ENCODE measurements around the gene PPP2R2B. TPM values are rescaled to one million over a fixed set of nuclear protein-coding genes. Genes with fewer than 3 reads are reported as not detected.

The PPP2R2B gene
- total RNA-seq, 1 donor = not detected

GRCh38 chr5:146662229-146662628, 216.3 kb downstream of the PPP2R2B start:
- no peak overlapping the region for H2AFZ ChIP-seq (ENCODE audit: low read length)
- H3K27ac ChIP-seq (ENCODE audit: low read depth, low read length) = no peak overlapping the region
- H3K4me2 ChIP-seq (ENCODE audit: insufficient read depth, low read length) = no peak overlapping the region
- H3K4me3 ChIP-seq (ENCODE audit: insufficient read depth, low read length) = no peak overlapping the region
- no peak for DNase-seq (ENCODE audit: insufficient read length, low spot score, missing footprints)
- no peaks in the 10 kb centered on the region for H3K27me3 ChIP-seq (ENCODE audit: insufficient read depth, low read length)
- TF ChIP-seq, protein P1, sequence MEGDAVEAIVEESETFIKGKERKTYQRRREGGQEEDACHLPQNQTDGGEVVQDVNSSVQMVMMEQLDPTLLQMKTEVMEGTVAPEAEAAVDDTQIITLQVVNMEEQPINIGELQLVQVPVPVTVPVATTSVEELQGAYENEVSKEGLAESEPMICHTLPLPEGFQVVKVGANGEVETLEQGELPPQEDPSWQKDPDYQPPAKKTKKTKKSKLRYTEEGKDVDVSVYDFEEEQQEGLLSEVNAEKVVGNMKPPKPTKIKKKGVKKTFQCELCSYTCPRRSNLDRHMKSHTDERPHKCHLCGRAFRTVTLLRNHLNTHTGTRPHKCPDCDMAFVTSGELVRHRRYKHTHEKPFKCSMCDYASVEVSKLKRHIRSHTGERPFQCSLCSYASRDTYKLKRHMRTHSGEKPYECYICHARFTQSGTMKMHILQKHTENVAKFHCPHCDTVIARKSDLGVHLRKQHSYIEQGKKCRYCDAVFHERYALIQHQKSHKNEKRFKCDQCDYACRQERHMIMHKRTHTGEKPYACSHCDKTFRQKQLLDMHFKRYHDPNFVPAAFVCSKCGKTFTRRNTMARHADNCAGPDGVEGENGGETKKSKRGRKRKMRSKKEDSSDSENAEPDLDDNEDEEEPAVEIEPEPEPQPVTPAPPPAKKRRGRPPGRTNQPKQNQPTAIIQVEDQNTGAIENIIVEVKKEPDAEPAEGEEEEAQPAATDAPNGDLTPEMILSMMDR (IDR thresholded peaks at IDR 0.05; ENCODE audit: extremely low read depth, low read depth, low read length) = peak; percentile 43
- no peaks in the 10 kb centered on the region for H3K79me2 ChIP-seq (ENCODE audit: insufficient read depth, low read length)
- no peaks in the 10 kb centered on the region for H4K20me1 ChIP-seq (ENCODE audit: insufficient read depth, low read length)
- H3K4me1 ChIP-seq (ENCODE audit: insufficient read depth, low read length) = no peaks in the 10 kb centered on the region
- no peaks in the 10 kb centered on the region for H3K9me3 ChIP-seq (ENCODE audit: low read depth, low read length)
- H3K36me3 ChIP-seq (ENCODE audit: insufficient read depth, low read length) = no peaks in the 10 kb centered on the region

DNA sequence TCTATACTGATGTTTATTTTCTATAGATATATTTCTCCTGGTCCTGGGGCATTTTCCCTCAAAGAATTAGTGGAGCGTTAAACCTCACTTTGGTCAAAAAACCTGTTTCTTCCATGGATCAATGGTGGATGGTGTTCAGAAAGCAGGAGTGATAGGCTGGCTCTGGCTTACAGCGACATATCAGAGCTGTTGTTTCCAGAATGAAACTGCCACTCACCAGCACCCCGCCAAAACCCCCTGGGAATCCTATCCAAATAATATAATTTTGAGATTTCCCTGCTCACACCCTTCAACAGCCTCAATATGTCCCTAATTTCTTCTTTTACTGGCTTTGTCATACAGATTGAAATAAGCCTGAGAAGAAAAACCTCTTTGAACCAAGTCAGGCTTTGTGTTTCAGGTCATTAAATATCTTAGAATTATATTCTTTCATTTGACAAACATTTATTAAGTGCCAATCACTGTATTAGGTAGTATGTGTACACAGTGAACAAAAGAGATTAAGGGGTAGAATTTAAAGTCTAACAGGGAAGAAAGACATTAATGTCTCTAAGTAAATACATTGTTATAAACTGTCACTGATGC, 218.1 kb downstream of the PPP2R2B start:
- Histone ChIP-seq H3K9me3 (ENCODE audit: low read depth, low read length) (no peaks in the 10 kb centered on the region), H3K36me3 (ENCODE audit: insufficient read depth, low read length) (no peaks in the 10 kb centered on the region), H2AFZ (ENCODE audit: low read length) (no peak overlapping the region), H3K27ac (ENCODE audit: low read depth, low read length) (no peak overlapping the region), H3K4me3 (ENCODE audit: insufficient read depth, low read length) (no peak overlapping the region), H3K79me2 (ENCODE audit: insufficient read depth, low read length) (no peaks in the 10 kb centered on the region), H4K20me1 (ENCODE audit: insufficient read depth, low read length) (no peaks in the 10 kb centered on the region), H3K27me3 (ENCODE audit: insufficient read depth, low read length) (no peaks in the 10 kb centered on the region), H3K4me1 (ENCODE audit: insufficient read depth, low read length) (no peaks in the 10 kb centered on the region), H3K4me2 (ENCODE audit: insufficient read depth, low read length) (no peak overlapping the region)
- DNase-seq (ENCODE audit: insufficient read length, low spot score, missing footprints) = no peak
- TF ChIP-seq, protein P1 (IDR thresholded peaks at IDR 0.05; ENCODE audit: extremely low read depth, low read depth, low read length) = no peak

DNA sequence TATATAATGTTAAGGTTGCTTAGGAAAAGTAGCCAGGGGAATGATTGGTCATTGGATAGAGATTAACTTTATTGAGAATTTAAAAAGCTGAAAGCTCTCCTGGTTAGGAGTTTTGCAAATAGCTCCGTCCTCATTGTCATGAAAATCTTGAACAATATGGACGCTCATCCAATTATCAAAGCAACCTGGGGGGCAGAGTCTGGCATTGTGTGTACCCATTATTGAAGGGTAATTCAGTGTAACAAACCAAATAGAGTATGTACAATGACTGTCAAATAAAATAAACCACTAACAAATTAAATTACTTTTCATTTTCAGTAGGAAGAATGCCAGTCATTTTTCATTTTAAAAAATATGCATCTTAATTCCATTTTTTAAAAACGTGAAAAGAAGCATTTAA, 218.6 kb downstream of the PPP2R2B start:
- Histone ChIP-seq H3K4me1 (ENCODE audit: insufficient read depth, low read length) (no peaks in the 10 kb centered on the region), H3K9me3 (ENCODE audit: low read depth, low read length) (no peaks in the 10 kb centered on the region), H3K27ac (ENCODE audit: low read depth, low read length) (no peak overlapping the region), H3K4me2 (ENCODE audit: insufficient read depth, low read length) (no peak overlapping the region), H3K27me3 (ENCODE audit: insufficient read depth, low read length) (no peaks in the 10 kb centered on the region), H3K4me3 (ENCODE audit: insufficient read depth, low read length) (no peak overlapping the region), H3K36me3 (ENCODE audit: insufficient read depth, low read length) (no peaks in the 10 kb centered on the region), H2AFZ (ENCODE audit: low read length) (no peak overlapping the region), H3K79me2 (ENCODE audit: insufficient read depth, low read length) (no peaks in the 10 kb centered on the region), H4K20me1 (ENCODE audit: insufficient read depth, low read length) (no peaks in the 10 kb centered on the region)
- TF ChIP-seq, protein P1 (IDR thresholded peaks at IDR 0.05; ENCODE audit: extremely low read depth, low read depth, low read length) = no peak
- no peak for DNase-seq (ENCODE audit: insufficient read length, low spot score, missing footprints)

- no peaks in the 10 kb centered on the region for H3K36me3 ChIP-seq (ENCODE audit: insufficient read depth, low read length)
- TF ChIP-seq, protein P1 (IDR thresholded peaks at IDR 0.05; ENCODE audit: extremely low read depth, low read depth, low read length) = no peak
- no peak overlapping the region for H3K4me3 ChIP-seq (ENCODE audit: insufficient read depth, low read length)
- DNase-seq (ENCODE audit: insufficient read length, low spot score, missing footprints) = no peak
- H3K27ac ChIP-seq (ENCODE audit: low read depth, low read length) = no peak overlapping the region
- no peak overlapping the region for H3K4me2 ChIP-seq (ENCODE audit: insufficient read depth, low read length)
- H3K79me2 ChIP-seq (ENCODE audit: insufficient read depth, low read length) = no peaks in the 10 kb centered on the region
- H2AFZ ChIP-seq (ENCODE audit: low read length) = no peak overlapping the region
- no peaks in the 10 kb centered on the region for H4K20me1 ChIP-seq (ENCODE audit: insufficient read depth, low read length)
- H3K9me3 ChIP-seq (ENCODE audit: low read depth, low read length) = no peaks in the 10 kb centered on the region
- H3K27me3 ChIP-seq (ENCODE audit: insufficient read depth, low read length) = no peaks in the 10 kb centered on the region
- H3K4me1 ChIP-seq (ENCODE audit: insufficient read depth, low read length) = no peaks in the 10 kb centered on the region
Measured at GRCh38 chr5:146656703-146657102, 221.9 kb downstream of the PPP2R2B start.

All from osteoblast (primary cell).